ENCODE results near the gene UACA. TPM values are rescaled to one million over a fixed set of nuclear protein-coding genes. Genes with fewer than 3 reads are reported as not detected.
A peak's percentile ranks its signal among the peaks of the same experiment; 100 is the strongest.

The UACA gene
- polyA plus RNA-seq, 1 of the 3 experiments (the other 2 are of a cell fraction) = 35.9 TPM

GRCh38 chr15:70775160-70775559, 11.8 kb upstream of the UACA start (continued):
- TF ChIP-seq ZBTB33 (IDR thresholded peaks at IDR 0.05; ENCODE audit: borderline replicate concordance, low read depth) (no peak), EP300 (IDR thresholded peaks at IDR 0.05; ENCODE audit: borderline replicate concordance in 1 of 2, low read depth in 1 of 2, low read length in 1 of 2) (peak in 1 of 2 experiments; percentile 81; a peak in 2 of 4 replicates), TAF1 (IDR thresholded peaks at IDR 0.05; ENCODE audit: borderline replicate concordance, low read depth, low read length) (no peak), CHD2 (IDR thresholded peaks at IDR 0.05; ENCODE audit: low read length, partially characterized antibody) (no peak), CTCF (IDR thresholded peaks at IDR 0.05) (no peak), RAD21 (IDR thresholded peaks at IDR 0.05; ENCODE audit: low read length) (no peak), MAX (IDR thresholded peaks at IDR 0.05; ENCODE audit: low read depth) (peak; percentile 63; the same call in 1 of the 2 replicates), REST (IDR thresholded peaks at IDR 0.05; ENCODE audit: low read depth, low read length) (no peak), RFX5 (IDR thresholded peaks at IDR 0.05; ENCODE audit: low read length) (no peak), USF2 (IDR thresholded peaks at IDR 0.05; ENCODE audit: borderline replicate concordance, low read depth, low read length) (no peak), FOXJ3 (CRISPR knock-in tag; IDR thresholded peaks at IDR 0.05) (no peak)

- H3K9me2 ChIP-seq = no peaks in the 10 kb centered on the region
- H3K4me1 ChIP-seq (ENCODE audit: control insufficient read depth in 1 of 2, insufficient read depth in 2 of 2, low read depth in 1 of 2, low read length in 1 of 2) = peaks cover 0 to 4% of the 10 kb centered on the region in 2 experiments; a peak in 1 of 4 replicates
- H3K36me3 ChIP-seq (replicated peaks in 1 of 2; ENCODE audit: control insufficient read depth in 1 of 2, insufficient read depth in 2 of 2, low read length in 1 of 2) = no peaks in the 10 kb centered on the region
- no peak for DNase-seq
- no peak overlapping the region for H3K27ac ChIP-seq (ENCODE audit: low read depth in 2 of 2, low read length in 1 of 2)
- H2AFZ ChIP-seq (ENCODE audit: low read depth) = no peak overlapping the region
- H3K4me3 ChIP-seq (ENCODE audit: low read depth in 2 of 2, low read length in 1 of 2) = no peak overlapping the region
- H3K79me2 ChIP-seq (ENCODE audit: insufficient read depth) = no peaks in the 10 kb centered on the region
- no peaks in the 10 kb centered on the region for H4K20me1 ChIP-seq (ENCODE audit: insufficient read depth)
- H3K27me3 ChIP-seq (ENCODE audit: insufficient read depth) = no peaks in the 10 kb centered on the region
- H3K9ac ChIP-seq = no peak overlapping the region
- ChIA-PET POLR2A (no interaction called here), CTCF (no interaction called here)
- no peaks in the 10 kb centered on the region for H3K9me3 ChIP-seq
- WGBS (ENCODE audit: low lambda C conversion rate) = 89% methylated on average over 3 of the region's 3 CpGs
- H3F3A ChIP-seq (replicated peaks; ENCODE audit: insufficient read depth) = peaks cover 29% of the 10 kb centered on the region
- no peak overlapping the region for H3K4me2 ChIP-seq
- TF ChIP-seq RXRA (IDR thresholded peaks at IDR 0.05; ENCODE audit: borderline replicate concordance, low read depth) (no peak), SMC3 (IDR thresholded peaks at IDR 0.05; ENCODE audit: low read depth, low read length) (no peak), CTCF (IDR thresholded peaks at IDR 0.05) (no peak), FOSL2 (IDR thresholded peaks at IDR 0.05; ENCODE audit: borderline replicate concordance, low read depth) (no peak), JUND (IDR thresholded peaks at IDR 0.05) (no peak), REST (IDR thresholded peaks at IDR 0.05; ENCODE audit: low read depth, low read length) (no peak)
These were observed 9.0 kb upstream of the UACA start for GRCh38 chr15:70772402-70772801.

Data from SK-N-SH (cell line).